HUES64 (cell line): ENCODE data around the gene MACROD2.

Source experiments
- H3K27ac ChIP-seq: 2 replicates; pipeline ENCODE4 v1.7.0; 2013; ENCODE audit warnings: low read depth, low read length, inconsistent platforms
- H3K27me3 ChIP-seq: 2 replicates; pipeline ENCODE4 v1.6.1; 2013; ENCODE audit warnings: mild to moderate bottlenecking, low read length; ENCODE audit not compliant: insufficient read depth
- H3K36me3 ChIP-seq: 2 replicates; pipeline ENCODE4 v1.6.1; 2013; ENCODE audit warnings: mild to moderate bottlenecking, low read length; ENCODE audit not compliant: insufficient read depth
- H3K4me1 ChIP-seq: 2 replicates; pipeline ENCODE4 v1.6.1; 2013; ENCODE audit warnings: mild to moderate bottlenecking, low read length, moderate library complexity; ENCODE audit not compliant: insufficient read depth
- H3K4me3 ChIP-seq: 2 replicates; pipeline ENCODE4 v1.5.1; 2013; ENCODE audit warnings: mild to moderate bottlenecking, low read length, moderate library complexity
- H3K9ac ChIP-seq: 2 replicates; pipeline ENCODE4 v1.6.1; 2013; ENCODE audit warnings: mild to moderate bottlenecking, low read depth, low read length
- H3K9me3 ChIP-seq: 2 replicates; pipeline ENCODE4 v1.6.1; 2013; ENCODE audit warnings: low read depth, low read length; ENCODE audit not compliant: insufficient read depth
- WGBS: fragments of 150-250, 120-280 bp; methylation state at CpG from one replicate; pipeline ENCODE4 v1.1.7; 2013; ENCODE audit warnings: missing lambda C conversion rate; 5-methylcytosine and 5-hydroxymethylcytosine counted together

The MACROD2 gene

DNA sequence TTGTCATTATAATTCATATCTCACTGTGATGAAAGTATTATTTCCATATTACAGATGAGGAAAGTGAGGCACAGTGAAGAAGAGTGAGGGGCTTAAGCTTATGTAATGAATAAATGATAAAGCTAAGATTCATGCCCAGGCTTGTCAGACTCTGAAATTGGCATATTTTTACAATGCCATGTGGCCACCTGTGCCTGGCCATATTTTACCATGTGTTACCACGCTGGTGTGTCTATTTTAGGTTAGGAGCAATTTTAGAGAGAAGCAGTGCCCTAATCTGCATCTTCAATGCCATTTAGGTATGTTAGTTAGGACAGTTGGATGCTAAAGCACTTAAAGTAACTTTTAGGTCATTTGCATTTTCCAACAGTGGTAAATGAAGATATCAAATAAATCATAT, 530.1 kb downstream of the MACROD2 start:
- H3K27me3 ChIP-seq: no peaks in the 10 kb centered on the region
- 93% methylated on average over 1 of the region's 1 CpG for WGBS
- H3K9me3 ChIP-seq: no peaks in the 10 kb centered on the region
- H3K27ac ChIP-seq: no peak overlapping the region
- H3K9ac ChIP-seq: no peak overlapping the region
- no peak overlapping the region for H3K4me3 ChIP-seq
- H3K4me1 ChIP-seq: peaks cover 6% of the 10 kb centered on the region; the same call in 1 of the 2 replicates
- H3K36me3 ChIP-seq: no peaks in the 10 kb centered on the region

DNA sequence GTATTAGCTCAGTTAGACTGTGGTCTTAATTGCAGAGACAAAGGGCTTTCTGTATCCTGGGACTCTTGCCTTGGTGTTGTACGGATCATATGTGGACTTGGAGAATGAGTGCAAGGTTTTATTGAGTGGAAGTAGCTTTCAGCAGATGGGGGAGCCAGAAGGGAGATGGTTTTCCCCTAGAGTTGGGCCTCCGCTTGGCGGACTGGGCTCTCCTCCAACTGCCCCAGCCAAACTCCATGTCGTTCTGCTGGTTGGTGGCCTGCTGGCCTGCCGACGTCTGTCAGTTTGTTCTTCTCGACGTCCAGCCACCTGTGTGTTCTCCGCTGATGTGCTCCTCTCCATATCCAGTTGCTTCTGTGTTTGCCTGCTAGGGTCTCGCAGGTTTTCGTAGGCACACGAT, 531.6 kb downstream of the MACROD2 start:
- H3K9ac ChIP-seq: no peak overlapping the region
- no peaks in the 10 kb centered on the region for H3K9me3 ChIP-seq
- no peak overlapping the region for H3K27ac ChIP-seq
- WGBS: 97% methylated on average over 12 of the region's 12 CpGs
- H3K4me3 ChIP-seq: no peak overlapping the region
- H3K27me3 ChIP-seq: no peaks in the 10 kb centered on the region
- no peaks in the 10 kb centered on the region; the same call in 1 of the 2 replicates for H3K4me1 ChIP-seq
- H3K36me3 ChIP-seq: no peaks in the 10 kb centered on the region

DNA sequence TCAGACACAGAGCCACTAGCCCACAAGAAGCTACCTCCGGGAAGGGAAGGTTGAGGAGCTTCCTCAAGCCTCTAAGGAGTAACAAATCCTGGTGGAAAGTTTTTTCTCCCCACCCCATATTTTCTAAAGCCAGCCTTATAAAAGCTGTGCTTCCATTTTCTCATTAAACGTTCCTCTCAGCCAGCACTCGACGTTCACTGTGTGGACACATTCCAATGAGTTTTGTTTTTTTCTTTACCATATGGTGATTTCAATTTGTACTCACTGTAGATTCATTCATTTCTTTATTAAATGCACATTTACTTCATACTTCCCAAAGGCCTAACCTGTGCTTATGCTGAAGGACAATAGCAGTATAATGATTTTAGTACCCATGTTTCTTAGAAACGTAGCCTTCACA, 536.5 kb downstream of the MACROD2 start:
- Histone ChIP-seq H3K9ac (no peak overlapping the region), H3K36me3 (no peaks in the 10 kb centered on the region), H3K9me3 (no peaks in the 10 kb centered on the region), H3K4me3 (no peak overlapping the region), H3K4me1 (no peaks in the 10 kb centered on the region), H3K27ac (no peak overlapping the region), H3K27me3 (no peaks in the 10 kb centered on the region)
- WGBS: 94% methylated on average over 4 of the region's 5 CpGs

DNA sequence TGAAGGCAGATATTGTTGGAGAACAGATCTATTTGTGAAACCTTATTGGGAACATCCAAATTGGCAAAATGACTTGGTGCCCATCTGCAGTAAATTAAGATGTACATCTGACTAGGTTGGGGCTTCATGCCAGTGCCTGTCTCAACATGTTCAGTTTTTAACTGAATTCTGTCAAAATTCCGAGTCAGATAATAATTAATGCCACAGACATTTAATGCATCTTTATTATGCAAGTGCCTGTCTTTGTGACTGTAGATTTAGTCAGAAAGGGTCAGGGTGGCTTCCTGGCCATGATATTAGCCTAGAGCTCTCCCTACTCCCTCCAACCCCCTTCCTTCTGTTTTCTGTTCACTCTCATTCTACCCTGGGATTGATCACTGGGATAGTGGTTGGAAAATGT, 541.4 kb downstream of the MACROD2 start:
- H3K4me3 ChIP-seq: no peak overlapping the region
- WGBS: 100% methylated on average over 1 of the region's 1 CpG
- H3K4me1 ChIP-seq: no peaks in the 10 kb centered on the region
- no peaks in the 10 kb centered on the region for H3K27me3 ChIP-seq
- no peak overlapping the region for H3K9ac ChIP-seq
- no peaks in the 10 kb centered on the region for H3K9me3 ChIP-seq
- H3K27ac ChIP-seq: no peak overlapping the region
- H3K36me3 ChIP-seq: no peaks in the 10 kb centered on the region

DNA sequence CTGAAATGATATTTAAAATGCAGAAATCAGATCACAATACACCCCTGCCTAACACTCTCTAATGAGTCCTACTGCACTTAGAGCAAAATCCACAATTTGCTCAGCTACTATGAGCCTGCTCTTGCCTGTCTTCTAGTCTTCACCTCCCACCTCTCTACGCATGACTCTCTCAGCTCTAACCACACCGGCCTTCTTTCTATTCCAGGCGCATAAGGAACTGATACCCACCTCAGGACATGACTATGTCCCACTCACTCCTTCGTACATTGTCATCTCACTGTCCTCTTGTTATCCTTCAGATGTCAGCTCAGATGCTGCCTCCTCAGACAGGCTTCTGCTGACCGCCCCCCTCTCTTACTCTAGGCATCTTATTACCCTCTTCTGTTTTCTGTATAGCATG, 543.1 kb downstream of the MACROD2 start:
- Histone ChIP-seq H3K4me1 (no peaks in the 10 kb centered on the region), H3K9me3 (no peaks in the 10 kb centered on the region), H3K27ac (no peak overlapping the region), H3K9ac (no peak overlapping the region), H3K27me3 (no peaks in the 10 kb centered on the region), H3K36me3 (no peaks in the 10 kb centered on the region), H3K4me3 (no peak overlapping the region)
- 85% methylated on average over 5 of the region's 5 CpGs for WGBS

DNA sequence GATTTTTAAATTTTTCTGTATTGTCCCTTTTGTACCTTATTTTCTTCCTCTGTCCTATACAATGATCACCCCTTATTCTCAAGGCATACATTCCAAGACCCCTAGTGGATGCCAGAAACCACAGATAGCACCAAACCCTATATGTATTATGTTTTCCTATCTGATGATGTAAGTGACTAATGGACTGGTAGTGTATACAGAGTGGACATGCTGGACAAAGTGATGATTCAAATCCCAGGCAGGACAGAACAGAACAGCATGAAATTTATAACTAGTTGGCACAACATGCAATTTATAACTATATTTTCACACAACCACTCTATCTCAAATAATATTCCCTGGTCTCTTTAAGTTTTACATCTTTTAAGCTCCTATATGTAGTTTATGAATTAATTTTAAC, 547.7 kb downstream of the MACROD2 start:
- Histone ChIP-seq H3K9ac (no peak overlapping the region), H3K27ac (no peak overlapping the region), H3K4me1 (no peaks in the 10 kb centered on the region), H3K36me3 (no peaks in the 10 kb centered on the region), H3K9me3 (no peaks in the 10 kb centered on the region), H3K27me3 (no peaks in the 10 kb centered on the region), H3K4me3 (no peak overlapping the region)

DNA sequence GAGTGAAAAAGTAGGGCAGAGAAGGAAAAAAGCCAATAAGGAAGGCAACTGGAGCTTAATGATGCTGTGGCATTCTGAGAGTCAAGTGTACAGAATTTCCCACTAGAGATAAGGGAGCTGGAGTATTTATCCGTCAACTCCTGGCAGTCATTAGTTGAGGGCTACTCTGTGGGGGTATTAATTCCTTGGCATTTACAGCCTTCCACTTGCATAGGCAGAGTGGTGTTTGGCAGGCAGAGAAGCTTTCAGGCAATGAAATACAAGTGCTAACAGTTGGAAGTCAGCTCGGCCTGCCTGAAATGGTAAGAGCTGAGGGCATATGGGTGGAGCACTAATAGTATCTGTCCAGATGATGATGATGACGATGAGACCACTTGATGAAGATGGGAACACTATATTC, 549.4 kb downstream of the MACROD2 start:
- Histone ChIP-seq H3K9me3 (no peaks in the 10 kb centered on the region), H3K36me3 (no peaks in the 10 kb centered on the region), H3K9ac (no peak overlapping the region), H3K27ac (no peak overlapping the region), H3K4me1 (no peaks in the 10 kb centered on the region), H3K4me3 (no peak overlapping the region), H3K27me3 (no peaks in the 10 kb centered on the region)
- WGBS: 65% methylated on average over 3 of the region's 3 CpGs

DNA sequence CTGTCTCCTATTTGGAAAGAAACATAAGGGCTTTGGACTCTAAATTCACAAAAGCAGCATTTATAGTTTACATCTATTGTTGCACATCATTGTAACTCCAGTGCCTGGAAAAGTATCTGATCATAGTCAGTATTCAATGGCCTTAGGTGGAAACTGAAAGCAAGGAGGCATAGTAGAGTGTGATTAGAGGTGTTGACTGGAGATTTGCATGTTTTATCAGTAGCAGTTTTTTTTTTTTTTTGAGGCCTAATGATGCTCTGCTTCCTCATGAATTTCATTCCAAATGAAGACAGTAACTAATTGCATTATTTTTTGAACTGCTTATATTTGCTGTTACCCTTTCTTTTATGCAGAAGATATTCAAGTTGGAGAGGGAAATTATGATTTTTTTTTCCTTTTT, 555.3 kb downstream of the MACROD2 start:
- Histone ChIP-seq H3K9ac (no peak overlapping the region), H3K27ac (no peak overlapping the region), H3K4me3 (no peak overlapping the region), H3K36me3 (no peaks in the 10 kb centered on the region), H3K4me1 (no peaks in the 10 kb centered on the region; the same call in 1 of the 2 replicates), H3K27me3 (no peaks in the 10 kb centered on the region), H3K9me3 (no peaks in the 10 kb centered on the region)

DNA sequence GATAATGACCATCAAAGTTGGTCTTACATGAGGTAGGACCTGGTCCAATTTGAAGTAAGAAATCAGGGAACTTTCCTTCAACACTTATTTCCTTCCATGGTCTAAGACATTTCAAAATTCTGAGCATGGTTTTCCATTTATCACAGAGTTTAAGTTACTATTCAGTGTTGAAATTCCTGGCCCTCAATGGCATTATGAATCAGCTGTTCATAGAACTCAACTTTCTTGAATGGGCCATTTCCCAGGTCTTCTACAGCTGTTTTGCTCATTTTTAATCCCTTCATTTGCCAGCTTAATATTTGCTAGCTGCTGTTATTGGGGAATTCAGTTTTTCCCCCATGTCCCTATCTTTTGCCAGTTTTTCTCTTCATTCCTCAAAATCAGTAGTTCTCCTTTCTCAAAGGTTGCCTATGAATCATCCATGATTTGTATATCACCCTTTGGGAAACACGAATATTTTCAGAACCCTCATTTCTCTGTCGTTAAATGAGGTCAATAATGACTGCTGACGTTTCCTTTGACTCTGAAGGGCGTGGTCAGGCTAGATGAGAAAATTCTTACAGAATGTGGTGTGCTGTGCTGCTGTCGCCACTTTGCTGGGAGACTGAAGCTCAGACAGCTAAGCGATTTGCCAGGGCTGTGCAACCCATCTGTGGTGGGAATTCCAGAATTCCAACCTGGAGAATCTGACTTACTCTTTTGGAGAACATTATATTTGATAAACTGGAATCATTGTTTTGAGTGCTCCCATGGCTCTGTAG, 558.6 kb downstream of the MACROD2 start:
- Histone ChIP-seq H3K4me3 (no peak overlapping the region), H3K9me3 (no peaks in the 10 kb centered on the region), H3K36me3 (no peaks in the 10 kb centered on the region), H3K27ac (no peak overlapping the region), H3K27me3 (no peaks in the 10 kb centered on the region), H3K9ac (no peak overlapping the region), H3K4me1 (no peaks in the 10 kb centered on the region; the same call in 1 of the 2 replicates)
- 85% methylated on average over 6 of the region's 6 CpGs for WGBS

DNA sequence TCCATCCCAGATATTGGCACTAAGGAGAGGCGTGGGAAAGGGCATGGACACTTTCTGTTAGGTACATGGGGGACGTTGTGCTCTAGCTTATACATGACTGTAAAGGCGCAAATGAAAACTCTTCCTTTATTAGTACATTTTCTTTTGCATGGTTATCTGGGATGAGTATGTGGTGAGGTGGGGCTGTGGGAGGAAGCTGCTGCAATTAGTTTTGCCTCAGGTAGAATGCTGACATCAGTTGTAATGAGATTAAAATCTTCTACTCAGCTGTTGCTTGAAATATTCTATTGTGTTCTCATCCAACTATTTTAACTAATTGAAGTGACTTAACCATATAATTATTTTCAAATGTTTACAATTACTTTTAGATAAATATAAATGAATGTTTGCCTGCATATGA, 560.4 kb downstream of the MACROD2 start:
- no peak overlapping the region for H3K9ac ChIP-seq
- no peaks in the 10 kb centered on the region for H3K27me3 ChIP-seq
- no peaks in the 10 kb centered on the region for H3K9me3 ChIP-seq
- no peaks in the 10 kb centered on the region for H3K36me3 ChIP-seq
- H3K4me1 ChIP-seq: no peaks in the 10 kb centered on the region; the same call in 1 of the 2 replicates
- 88% methylated on average over 3 of the region's 3 CpGs for WGBS
- H3K4me3 ChIP-seq: no peak overlapping the region
- H3K27ac ChIP-seq: no peak overlapping the region

DNA sequence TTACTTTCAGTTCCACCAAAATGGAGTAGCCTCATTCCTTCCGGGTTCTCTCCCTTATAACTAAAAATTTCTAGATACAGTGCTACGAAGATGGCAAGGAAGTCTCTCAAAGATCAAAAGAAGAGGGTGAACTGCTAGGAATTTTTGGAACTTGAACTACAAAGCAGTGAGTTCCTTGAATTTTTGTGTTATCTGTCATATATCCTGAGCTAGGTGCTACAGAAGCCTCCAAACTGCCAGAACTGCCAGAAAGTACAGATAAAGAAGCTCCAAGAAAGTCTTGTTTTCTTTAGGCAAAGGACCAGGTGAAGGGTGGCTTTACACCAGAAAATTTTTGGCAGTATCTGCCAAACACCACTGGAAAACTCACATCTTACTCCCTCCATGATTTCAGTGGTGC, 560.9 kb downstream of the MACROD2 start:
- Histone ChIP-seq H3K4me3 (no peak overlapping the region), H3K9me3 (no peaks in the 10 kb centered on the region), H3K9ac (no peak overlapping the region), H3K27ac (no peak overlapping the region), H3K4me1 (no peaks in the 10 kb centered on the region; the same call in 1 of the 2 replicates), H3K27me3 (no peaks in the 10 kb centered on the region), H3K36me3 (no peaks in the 10 kb centered on the region)
- WGBS: 87% methylated on average over 2 of the region's 2 CpGs

DNA sequence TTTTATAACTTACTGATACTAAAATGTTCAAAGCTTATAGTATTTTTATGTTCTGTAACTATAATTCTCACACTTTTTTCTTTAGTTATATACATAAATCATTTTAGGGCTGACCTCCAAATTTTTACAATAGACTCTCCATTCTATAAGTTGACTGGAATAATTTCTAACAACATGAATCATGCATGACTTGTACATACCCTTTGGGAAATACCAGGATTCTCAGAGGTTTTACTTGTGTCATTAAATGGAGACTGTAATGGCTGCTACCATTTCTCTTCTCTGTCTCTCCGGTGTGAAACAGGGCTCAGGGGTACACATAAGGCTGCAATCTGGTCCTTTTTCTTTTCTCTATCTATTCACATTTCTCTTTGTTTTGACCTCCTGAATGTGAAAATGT, 564.3 kb downstream of the MACROD2 start:
- Histone ChIP-seq H3K4me3 (no peak overlapping the region), H3K9me3 (peaks cover 1% of the 10 kb centered on the region; the same call in 1 of the 2 replicates), H3K4me1 (no peaks in the 10 kb centered on the region; the same call in 1 of the 2 replicates), H3K27me3 (no peaks in the 10 kb centered on the region), H3K36me3 (no peaks in the 10 kb centered on the region), H3K27ac (no peak overlapping the region), H3K9ac (no peak overlapping the region)
- WGBS: 93% methylated on average over 1 of the region's 1 CpG
